Measurements from ENCODE around the gene GLIS2.

The GLIS2 gene

DNA sequence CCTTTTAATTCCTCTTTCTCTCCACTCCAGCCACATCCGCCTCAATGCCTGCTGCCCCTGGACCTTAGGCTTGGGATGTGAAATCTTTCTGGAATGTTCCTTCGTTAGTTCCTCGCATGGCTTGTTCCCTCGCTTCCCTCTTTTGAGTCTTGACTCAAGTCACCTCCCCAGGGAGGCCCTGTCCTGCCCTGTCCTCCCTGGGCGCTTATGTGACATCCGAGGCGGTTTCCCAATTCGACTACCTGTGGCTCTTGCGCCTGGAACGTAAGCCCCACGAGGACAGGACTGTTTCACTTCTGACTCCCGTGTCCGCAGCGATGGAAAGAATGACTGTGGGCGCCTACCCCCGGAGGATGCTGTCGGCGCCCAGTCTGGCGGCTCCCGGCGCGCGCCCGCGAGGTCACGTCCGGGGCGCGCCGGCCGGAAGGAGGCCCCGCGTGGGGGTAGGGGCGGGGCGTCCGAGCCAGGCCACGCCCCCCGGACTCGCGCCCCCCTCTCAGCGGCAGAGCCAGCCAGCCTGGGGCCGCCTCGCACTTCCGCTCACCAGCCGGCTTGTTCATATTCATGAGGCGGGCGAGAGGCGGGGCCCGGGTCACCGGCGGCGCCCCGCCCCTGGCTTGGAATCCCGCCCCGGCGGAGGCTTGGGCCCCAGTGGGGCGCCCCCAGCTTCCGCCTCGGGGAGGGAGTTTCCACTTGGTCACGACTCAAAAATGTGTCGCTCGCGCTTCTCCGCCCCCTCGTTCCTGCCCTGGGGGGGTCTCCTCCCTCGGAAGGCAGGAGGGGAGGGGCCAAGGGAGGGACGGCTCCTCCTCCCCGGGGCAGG is 8.4 kb upstream of the GLIS2 start (continued):
- no peak; the same call in 1 of the 2 replicates for TF ChIP-seq ZIC2 (tag by site-specific recombination; IDR thresholded peaks at IDR 0.05)
- no peak for TF ChIP-seq IKZF3 (tag by site-specific recombination; IDR thresholded peaks at IDR 0.05)
- TF ChIP-seq GLI2 (tag by site-specific recombination; IDR thresholded peaks at IDR 0.05; ENCODE audit: borderline replicate concordance, low read depth): no peak
- TF ChIP-seq, protein P1, sequence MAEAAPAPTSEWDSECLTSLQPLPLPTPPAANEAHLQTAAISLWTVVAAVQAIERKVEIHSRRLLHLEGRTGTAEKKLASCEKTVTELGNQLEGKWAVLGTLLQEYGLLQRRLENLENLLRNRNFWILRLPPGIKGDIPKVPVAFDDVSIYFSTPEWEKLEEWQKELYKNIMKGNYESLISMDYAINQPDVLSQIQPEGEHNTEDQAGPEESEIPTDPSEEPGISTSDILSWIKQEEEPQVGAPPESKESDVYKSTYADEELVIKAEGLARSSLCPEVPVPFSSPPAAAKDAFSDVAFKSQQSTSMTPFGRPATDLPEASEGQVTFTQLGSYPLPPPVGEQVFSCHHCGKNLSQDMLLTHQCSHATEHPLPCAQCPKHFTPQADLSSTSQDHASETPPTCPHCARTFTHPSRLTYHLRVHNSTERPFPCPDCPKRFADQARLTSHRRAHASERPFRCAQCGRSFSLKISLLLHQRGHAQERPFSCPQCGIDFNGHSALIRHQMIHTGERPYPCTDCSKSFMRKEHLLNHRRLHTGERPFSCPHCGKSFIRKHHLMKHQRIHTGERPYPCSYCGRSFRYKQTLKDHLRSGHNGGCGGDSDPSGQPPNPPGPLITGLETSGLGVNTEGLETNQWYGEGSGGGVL (tag by site-specific recombination; IDR thresholded peaks at IDR 0.05): peak; percentile 55
- TF ChIP-seq ZNF624 (tag by site-specific recombination; IDR thresholded peaks at IDR 0.05): no peak
- peak; percentile 89 for TF ChIP-seq SP3 (tag by site-specific recombination; IDR thresholded peaks at IDR 0.05)
- TF ChIP-seq ZNF747 (tag by site-specific recombination; IDR thresholded peaks at IDR 0.05): no peak
- TF ChIP-seq, protein P2, sequence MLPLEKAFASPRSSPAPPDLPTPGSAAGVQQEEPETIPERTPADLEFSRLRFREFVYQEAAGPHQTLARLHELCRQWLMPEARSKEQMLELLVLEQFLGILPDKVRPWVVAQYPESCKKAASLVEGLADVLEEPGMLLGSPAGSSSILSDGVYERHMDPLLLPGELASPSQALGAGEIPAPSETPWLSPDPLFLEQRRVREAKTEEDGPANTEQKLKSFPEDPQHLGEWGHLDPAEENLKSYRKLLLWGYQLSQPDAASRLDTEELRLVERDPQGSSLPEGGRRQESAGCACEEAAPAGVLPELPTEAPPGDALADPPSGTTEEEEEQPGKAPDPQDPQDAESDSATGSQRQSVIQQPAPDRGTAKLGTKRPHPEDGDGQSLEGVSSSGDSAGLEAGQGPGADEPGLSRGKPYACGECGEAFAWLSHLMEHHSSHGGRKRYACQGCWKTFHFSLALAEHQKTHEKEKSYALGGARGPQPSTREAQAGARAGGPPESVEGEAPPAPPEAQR (tag by site-specific recombination; IDR thresholded peaks at IDR 0.05): no peak
- TF ChIP-seq ZEB2 (tag by site-specific recombination; IDR thresholded peaks at IDR 0.05): peak; percentile 80
- TF ChIP-seq, protein P3, sequence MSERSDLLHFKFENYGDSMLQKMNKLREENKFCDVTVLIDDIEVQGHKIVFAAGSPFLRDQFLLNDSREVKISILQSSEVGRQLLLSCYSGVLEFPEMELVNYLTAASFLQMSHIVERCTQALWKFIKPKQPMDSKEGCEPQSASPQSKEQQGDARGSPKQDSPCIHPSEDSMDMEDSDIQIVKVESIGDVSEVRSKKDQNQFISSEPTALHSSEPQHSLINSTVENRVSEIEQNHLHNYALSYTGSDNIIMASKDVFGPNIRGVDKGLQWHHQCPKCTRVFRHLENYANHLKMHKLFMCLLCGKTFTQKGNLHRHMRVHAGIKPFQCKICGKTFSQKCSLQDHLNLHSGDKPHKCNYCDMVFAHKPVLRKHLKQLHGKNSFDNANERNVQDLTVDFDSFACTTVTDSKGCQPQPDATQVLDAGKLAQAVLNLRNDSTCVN (tag by site-specific recombination; optimal IDR thresholded peaks at IDR 0.05): peak; percentile 35
- TF ChIP-seq, protein P4, sequence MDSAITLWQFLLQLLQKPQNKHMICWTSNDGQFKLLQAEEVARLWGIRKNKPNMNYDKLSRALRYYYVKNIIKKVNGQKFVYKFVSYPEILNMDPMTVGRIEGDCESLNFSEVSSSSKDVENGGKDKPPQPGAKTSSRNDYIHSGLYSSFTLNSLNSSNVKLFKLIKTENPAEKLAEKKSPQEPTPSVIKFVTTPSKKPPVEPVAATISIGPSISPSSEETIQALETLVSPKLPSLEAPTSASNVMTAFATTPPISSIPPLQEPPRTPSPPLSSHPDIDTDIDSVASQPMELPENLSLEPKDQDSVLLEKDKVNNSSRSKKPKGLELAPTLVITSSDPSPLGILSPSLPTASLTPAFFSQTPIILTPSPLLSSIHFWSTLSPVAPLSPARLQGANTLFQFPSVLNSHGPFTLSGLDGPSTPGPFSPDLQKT (IDR thresholded peaks at IDR 0.05; ENCODE audit: borderline replicate concordance, low read depth, low read length): no peak
- 0 out of 2 replicates have a peak, but pooled peaks have one; percentile 41 for TF ChIP-seq ZNF561 (tag by site-specific recombination; IDR thresholded peaks at IDR 0.05; ENCODE audit: borderline replicate concordance)
- peak; percentile 82 for TF ChIP-seq SCRT2 (tag by site-specific recombination; IDR thresholded peaks at IDR 0.05)
- TF ChIP-seq ZNF76 (tag by site-specific recombination; IDR thresholded peaks at IDR 0.05; ENCODE audit: borderline replicate concordance, low read depth): no peak
- TF ChIP-seq, protein P5, sequence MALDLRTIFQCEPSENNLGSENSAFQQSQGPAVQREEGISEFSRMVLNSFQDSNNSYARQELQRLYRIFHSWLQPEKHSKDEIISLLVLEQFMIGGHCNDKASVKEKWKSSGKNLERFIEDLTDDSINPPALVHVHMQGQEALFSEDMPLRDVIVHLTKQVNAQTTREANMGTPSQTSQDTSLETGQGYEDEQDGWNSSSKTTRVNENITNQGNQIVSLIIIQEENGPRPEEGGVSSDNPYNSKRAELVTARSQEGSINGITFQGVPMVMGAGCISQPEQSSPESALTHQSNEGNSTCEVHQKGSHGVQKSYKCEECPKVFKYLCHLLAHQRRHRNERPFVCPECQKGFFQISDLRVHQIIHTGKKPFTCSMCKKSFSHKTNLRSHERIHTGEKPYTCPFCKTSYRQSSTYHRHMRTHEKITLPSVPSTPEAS (tag by site-specific recombination; IDR thresholded peaks at IDR 0.05): no peak
- TF ChIP-seq, protein P6, sequence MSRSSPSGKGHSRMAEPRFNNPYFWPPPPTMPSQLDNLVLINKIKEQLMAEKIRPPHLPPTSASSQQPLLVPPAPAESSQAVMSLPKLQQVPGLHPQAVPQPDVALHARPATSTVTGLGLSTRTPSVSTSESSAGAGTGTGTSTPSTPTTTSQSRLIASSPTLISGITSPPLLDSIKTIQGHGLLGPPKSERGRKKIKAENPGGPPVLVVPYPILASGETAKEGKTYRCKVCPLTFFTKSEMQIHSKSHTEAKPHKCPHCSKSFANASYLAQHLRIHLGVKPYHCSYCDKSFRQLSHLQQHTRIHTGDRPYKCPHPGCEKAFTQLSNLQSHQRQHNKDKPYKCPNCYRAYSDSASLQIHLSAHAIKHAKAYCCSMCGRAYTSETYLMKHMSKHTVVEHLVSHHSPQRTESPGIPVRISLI (tag by site-specific recombination; IDR thresholded peaks at IDR 0.05): no peak
- TF ChIP-seq ZNF132 (tag by site-specific recombination; IDR thresholded peaks at IDR 0.05; ENCODE audit: borderline replicate concordance): no peak
- TF ChIP-seq, protein P7, sequence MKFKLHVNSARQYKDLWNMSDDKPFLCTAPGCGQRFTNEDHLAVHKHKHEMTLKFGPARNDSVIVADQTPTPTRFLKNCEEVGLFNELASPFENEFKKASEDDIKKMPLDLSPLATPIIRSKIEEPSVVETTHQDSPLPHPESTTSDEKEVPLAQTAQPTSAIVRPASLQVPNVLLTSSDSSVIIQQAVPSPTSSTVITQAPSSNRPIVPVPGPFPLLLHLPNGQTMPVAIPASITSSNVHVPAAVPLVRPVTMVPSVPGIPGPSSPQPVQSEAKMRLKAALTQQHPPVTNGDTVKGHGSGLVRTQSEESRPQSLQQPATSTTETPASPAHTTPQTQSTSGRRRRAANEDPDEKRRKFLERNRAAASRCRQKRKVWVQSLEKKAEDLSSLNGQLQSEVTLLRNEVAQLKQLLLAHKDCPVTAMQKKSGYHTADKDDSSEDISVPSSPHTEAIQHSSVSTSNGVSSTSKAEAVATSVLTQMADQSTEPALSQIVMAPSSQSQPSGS (tag by site-specific recombination; IDR thresholded peaks at IDR 0.05; ENCODE audit: low read depth): no peak
- TF ChIP-seq ZNF138 (tag by site-specific recombination; IDR thresholded peaks at IDR 0.05; ENCODE audit: borderline replicate concordance): no peak
- no peak for TF ChIP-seq ZNF350 (tag by site-specific recombination; IDR thresholded peaks at IDR 0.05)
- no peak for TF ChIP-seq ZNF670 (tag by site-specific recombination; IDR thresholded peaks at IDR 0.05; ENCODE audit: low read depth)
- no peak for TF ChIP-seq ZFP37 (tag by site-specific recombination; IDR thresholded peaks at IDR 0.05)
- no peak for TF ChIP-seq ZNF324 (tag by site-specific recombination; IDR thresholded peaks at IDR 0.05)
- no peak for TF ChIP-seq ZFP3 (tag by site-specific recombination; IDR thresholded peaks at IDR 0.05; ENCODE audit: low read depth)
- TF ChIP-seq ZNF621 (tag by site-specific recombination; IDR thresholded peaks at IDR 0.05): no peak
- no peak for TF ChIP-seq ZNF211 (tag by site-specific recombination; IDR thresholded peaks at IDR 0.05; ENCODE audit: low read depth)
- no peak for TF ChIP-seq ZNF677 (tag by site-specific recombination; IDR thresholded peaks at IDR 0.05)
- no peak for TF ChIP-seq HOXC10 (CRISPR knock-in tag; IDR thresholded peaks at IDR 0.05)
- TF ChIP-seq SP7 (tag by site-specific recombination; IDR thresholded peaks at IDR 0.05): peak; percentile 76
- no peak for TF ChIP-seq MYNN (tag by site-specific recombination; IDR thresholded peaks at IDR 0.05; ENCODE audit: borderline replicate concordance)
